ENCODE data around the gene KLHL30. TPM values are rescaled to one million over a fixed set of nuclear protein-coding genes. Genes with fewer than 3 reads are reported as not detected.

The KLHL30 gene
- polyA plus RNA-seq, 1 donor (not counting 4 experiments of a cell fraction or from before 2014, with no cell fraction given): not detected

GRCh38 chr2:238127165-238128060 lies 11.1 kb upstream of the KLHL30 start:
- H3K9ac ChIP-seq (ENCODE audit: control insufficient read depth, extremely low read depth, insufficient read depth, low read length): no peak overlapping the region
- no peaks in the 10 kb centered on the region for H3K9me1 ChIP-seq (ENCODE audit: control insufficient read depth, extremely low read depth, insufficient read depth, low read length)
- H4K20me1 ChIP-seq (ENCODE audit: control insufficient read depth, extremely low read depth, insufficient read depth, low read length): no peaks in the 10 kb centered on the region
- dilution Hi-C loops (cut with MboI; ENCODE audit: extremely low pct_ligation_motif_present, low sequenced_read_pairs): no loop called here
- FAIRE-seq (no peak), DNase-seq (ENCODE audit: low read depth, low spot score) (no peak)
- H3K27ac ChIP-seq (ENCODE audit: control insufficient read depth, insufficient read depth, low read length): no peak overlapping the region
- no peaks in the 10 kb centered on the region for H3K36me3 ChIP-seq (ENCODE audit: control insufficient read depth in 2 of 2, extremely low read depth in 1 of 2, insufficient read depth in 2 of 2, low read length in 2 of 2)
- H2AFZ ChIP-seq (ENCODE audit: control insufficient read depth, low read length): peak overlapping the region; percentile 76
- H3K9me3 ChIP-seq (ENCODE audit: control insufficient read depth, low read depth, low read length): no peaks in the 10 kb centered on the region
- H3K4me3 ChIP-seq (ENCODE audit: control insufficient read depth in 2 of 3, extremely low read depth in 1 of 3, insufficient read depth in 2 of 3, low read depth in 1 of 3, low read length in 3 of 3): no peak overlapping the region
- no peak overlapping the region for H3K4me2 ChIP-seq (ENCODE audit: control insufficient read depth, extremely low read depth, insufficient read depth, low read depth, low read length)
- H3K27me3 ChIP-seq (ENCODE audit: control insufficient read depth, extremely low read depth, insufficient read depth, low read length): peaks cover 5% of the 10 kb centered on the region
- TF ChIP-seq CTCF (optimal IDR thresholded peaks at IDR 0.05 in 1 of 3, IDR thresholded peaks at IDR 0.05 in 1 of 3, conservative IDR thresholded peaks at IDR 0.05 in 1 of 3; ENCODE audit: extremely low read depth in 1 of 3, insufficient read depth in 2 of 3, low read length in 3 of 3) (no peak), EZH2 (IDR thresholded peaks at IDR 0.05; ENCODE audit: low read length) (no peak)
- no peaks in the 10 kb centered on the region for H3K79me2 ChIP-seq (ENCODE audit: control insufficient read depth, insufficient read depth, low read length)
- H3K4me1 ChIP-seq (ENCODE audit: control insufficient read depth, extremely low read depth, insufficient read depth, low read length): no peaks in the 10 kb centered on the region

GRCh38 chr2:238128061-238128440 lies 10.4 kb upstream of the KLHL30 start:
- no peak overlapping the region for H3K27ac ChIP-seq (ENCODE audit: control insufficient read depth, insufficient read depth, low read length)
- TF ChIP-seq EZH2 (IDR thresholded peaks at IDR 0.05; ENCODE audit: low read length) (no peak), CTCF (optimal IDR thresholded peaks at IDR 0.05 in 1 of 3, IDR thresholded peaks at IDR 0.05 in 1 of 3, conservative IDR thresholded peaks at IDR 0.05 in 1 of 3; ENCODE audit: extremely low read depth in 1 of 3, insufficient read depth in 2 of 3, low read length in 3 of 3) (no peak)
- no peaks in the 10 kb centered on the region for H3K79me2 ChIP-seq (ENCODE audit: control insufficient read depth, insufficient read depth, low read length)
- H2AFZ ChIP-seq (ENCODE audit: control insufficient read depth, low read length): no peak overlapping the region
- H3K4me2 ChIP-seq (ENCODE audit: control insufficient read depth, extremely low read depth, insufficient read depth, low read depth, low read length): no peak overlapping the region
- H4K20me1 ChIP-seq (ENCODE audit: control insufficient read depth, extremely low read depth, insufficient read depth, low read length): no peaks in the 10 kb centered on the region
- FAIRE-seq: no peak
- H3K9me3 ChIP-seq (ENCODE audit: control insufficient read depth, low read depth, low read length): no peaks in the 10 kb centered on the region
- no peak for DNase-seq (ENCODE audit: low read depth, low spot score)
- no peaks in the 10 kb centered on the region for H3K36me3 ChIP-seq (ENCODE audit: control insufficient read depth in 2 of 2, extremely low read depth in 1 of 2, insufficient read depth in 2 of 2, low read length in 2 of 2)
- H3K9me1 ChIP-seq (ENCODE audit: control insufficient read depth, extremely low read depth, insufficient read depth, low read length): no peaks in the 10 kb centered on the region
- no peak overlapping the region for H3K4me3 ChIP-seq (ENCODE audit: control insufficient read depth in 2 of 3, extremely low read depth in 1 of 3, insufficient read depth in 2 of 3, low read depth in 1 of 3, low read length in 3 of 3)
- H3K9ac ChIP-seq (ENCODE audit: control insufficient read depth, extremely low read depth, insufficient read depth, low read length): no peak overlapping the region
- H3K4me1 ChIP-seq (ENCODE audit: control insufficient read depth, extremely low read depth, insufficient read depth, low read length): no peaks in the 10 kb centered on the region
- H3K27me3 ChIP-seq (ENCODE audit: control insufficient read depth, extremely low read depth, insufficient read depth, low read length): peaks cover 5% of the 10 kb centered on the region
- dilution Hi-C loops (cut with MboI; ENCODE audit: extremely low pct_ligation_motif_present, low sequenced_read_pairs): no loop called here
